Mesenchymal stem cell (in vitro differentiated cells and primary cell): ENCODE data around the gene CNOT3.

ENCODE experiments used
- DNase-seq: peaks from one replicate; pipeline ENCODE4 v3.0.0-alpha.2; 2013
- H2AFZ ChIP-seq: one replicate; pipeline ENCODE4 v1.6.1; 2013; ENCODE audit warnings: low read depth, mild to moderate bottlenecking, control low read depth, inconsistent platforms, low read length, moderate library complexity
- H2AK5ac ChIP-seq: 2 replicates; pipeline ENCODE4 v1.6.1; 2013; ENCODE audit warnings: low read length, moderate library complexity, mild to moderate bottlenecking, inconsistent platforms; ENCODE audit not compliant: severe bottlenecking
- H2BK120ac ChIP-seq: one replicate; pipeline ENCODE4 v1.6.1; 2013; ENCODE audit warnings: low read depth, mild to moderate bottlenecking, inconsistent platforms, low read length, moderate library complexity
- H2BK12ac ChIP-seq, 2 experiments: one replicate each; pipeline ENCODE4 v1.6.1; 2013; ENCODE audit warnings: inconsistent platforms in 2 of 2, low read length in 2 of 2, mild to moderate bottlenecking in 2 of 2, moderate library complexity in 2 of 2, control low read depth in 1 of 2
- H2BK15ac ChIP-seq: one replicate; pipeline ENCODE4 v1.6.1; 2013; ENCODE audit warnings: mild to moderate bottlenecking, low read depth, inconsistent platforms; ENCODE audit not compliant: poor library complexity, severe bottlenecking
- H2BK5ac ChIP-seq: 2 replicates; pipeline ENCODE4 v1.6.1; 2013; ENCODE audit warnings: low read depth, mild to moderate bottlenecking, low read length, control low read depth, inconsistent platforms; ENCODE audit not compliant: poor library complexity, severe bottlenecking
- H3K14ac ChIP-seq, 2 experiments: one replicate each; pipeline ENCODE4 v1.6.1; 2013; ENCODE audit warnings: inconsistent platforms in 2 of 2, low read length in 2 of 2, control low read depth in 1 of 2, mild to moderate bottlenecking in 1 of 2, moderate library complexity in 1 of 2
- H3K18ac ChIP-seq, 2 experiments: one replicate each; pipeline ENCODE4 v1.6.1; 2013; ENCODE audit warnings: inconsistent platforms in 2 of 2, low read length in 2 of 2, control low read depth in 1 of 2, low read depth in 1 of 2, mild to moderate bottlenecking in 1 of 2
- H3K23ac ChIP-seq, 2 experiments: one replicate each; pipeline ENCODE4 v1.6.1; 2013; ENCODE audit warnings: inconsistent platforms in 2 of 2, low read length in 2 of 2, mild to moderate bottlenecking in 2 of 2, moderate library complexity in 2 of 2, control low read depth in 1 of 2
- H3K27ac ChIP-seq: 2 replicates; pipeline ENCODE4 v1.5.1; 2013; ENCODE audit warnings: mild to moderate bottlenecking, moderate library complexity, low read length, control low read depth, inconsistent platforms; ENCODE audit not compliant: poor library complexity, severe bottlenecking
- H3K27me3 ChIP-seq, 2 experiments: 2 replicates each; pipeline versions ENCODE4 v1.6.1 to v1.7.0; 2013; ENCODE audit warnings: low read length in 2 of 2, mild to moderate bottlenecking in 2 of 2, moderate library complexity in 2 of 2, control low read depth in 1 of 2, inconsistent platforms in 1 of 2; ENCODE audit not compliant: control insufficient read depth in 1 of 2, insufficient read depth in 1 of 2
- H3K36me3 ChIP-seq, 2 experiments: 2 replicates each; pipeline versions ENCODE4 v1.6.1 to v1.7.0; 2013; ENCODE audit warnings: low read length in 2 of 2, control low read depth in 1 of 2, inconsistent platforms in 1 of 2, low read depth in 1 of 2, mild to moderate bottlenecking in 1 of 2; ENCODE audit not compliant: insufficient read depth in 2 of 2, control insufficient read depth in 1 of 2
- H3K4ac ChIP-seq, 2 experiments: one replicate each; pipeline ENCODE4 v1.6.1; 2013; ENCODE audit warnings: inconsistent platforms in 2 of 2, low read length in 2 of 2, mild to moderate bottlenecking in 2 of 2, moderate library complexity in 2 of 2, control low read depth in 1 of 2, low read depth in 1 of 2
- H3K4me1 ChIP-seq: 2 replicates; pipeline ENCODE4 v1.6.1; 2013; ENCODE audit warnings: low read depth, low read length, control low read depth; ENCODE audit not compliant: control insufficient read depth, insufficient read depth
- H3K4me2 ChIP-seq: 2 replicates; pipeline ENCODE4 v1.6.1; 2013; ENCODE audit warnings: low read length, mild to moderate bottlenecking, inconsistent platforms; ENCODE audit not compliant: poor library complexity, severe bottlenecking
- H3K4me3 ChIP-seq, 2 experiments: 2 replicates each; pipeline versions ENCODE4 v1.5.1 to v1.7.0; 2013; ENCODE audit warnings: low read length in 2 of 2, mild to moderate bottlenecking in 2 of 2, control low read depth in 1 of 2, low read depth in 1 of 2; ENCODE audit not compliant: insufficient read depth in 1 of 2
- H3K79me1 ChIP-seq: replicated peaks from 2 replicates; pipeline ENCODE4 v1.6.1; 2013; ENCODE audit warnings: mild to moderate bottlenecking, control low read depth, low read length, inconsistent platforms; ENCODE audit not compliant: poor library complexity, severe bottlenecking
- H3K9ac ChIP-seq: 2 replicates; pipeline ENCODE4 v1.7.0; 2013; ENCODE audit warnings: mild to moderate bottlenecking, low read length, moderate library complexity
- H3K9me3 ChIP-seq: 2 replicates; pipeline ENCODE4 v1.7.0; 2013; ENCODE audit warnings: mild to moderate bottlenecking, low read length; ENCODE audit not compliant: control insufficient read depth
- H4K8ac ChIP-seq: one replicate; pipeline ENCODE4 v1.6.1; 2013; ENCODE audit warnings: inconsistent platforms, mild to moderate bottlenecking, low read length, moderate library complexity
- H4K91ac ChIP-seq: one replicate; pipeline ENCODE4 v1.6.1; 2013; ENCODE audit warnings: mild to moderate bottlenecking, low read length, inconsistent platforms
- WGBS: methylation state at CpG from one replicate; pipeline ENCODE4 v1.1.7; 2013; ENCODE audit warnings: mixed read lengths; 5-methylcytosine and 5-hydroxymethylcytosine counted together

The CNOT3 gene

DNA sequence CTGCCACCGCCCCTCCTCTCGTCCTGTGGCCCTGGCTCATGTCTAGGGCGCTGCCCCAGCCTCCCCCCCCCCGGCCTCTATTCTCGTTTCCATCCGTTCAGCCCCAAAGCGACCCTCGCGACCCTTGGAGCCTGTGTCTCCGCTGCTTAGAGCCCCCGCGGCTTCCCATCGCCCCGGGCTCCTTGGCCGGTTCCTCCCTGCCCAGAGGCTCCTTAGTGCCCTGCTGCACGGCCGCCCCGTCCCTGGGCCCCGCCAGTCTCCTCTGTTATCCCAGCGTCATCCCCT lies 9.2 kb upstream of the CNOT3 start:
- DNase-seq: no peak
- Histone ChIP-seq H3K4me3 (no peak overlapping the region), H3K4me1 (no peaks in the 10 kb centered on the region), H2BK120ac (no peak overlapping the region), H3K36me3 (peaks cover 70 to 84% of the 10 kb centered on the region in 2 experiments), H3K79me1 (peaks cover 2% of the 10 kb centered on the region), H2BK15ac (no peak overlapping the region), H4K8ac (no peak overlapping the region), H3K9ac (no peak overlapping the region), H3K4ac (no peak overlapping the region), H2AFZ (no peak overlapping the region), H2BK5ac (no peak overlapping the region), H3K18ac (no peak overlapping the region), H3K27me3 (no peaks in the 10 kb centered on the region), H3K4me2 (no peak overlapping the region), H2BK12ac (no peak overlapping the region), H3K27ac (no peak overlapping the region), H3K9me3 (no peaks in the 10 kb centered on the region), H3K14ac (no peak overlapping the region), H4K91ac (no peak overlapping the region), H2AK5ac (no peak overlapping the region), H3K23ac (no peak overlapping the region)
- 97% methylated on average over 20 of the region's 20 CpGs for WGBS

DNA sequence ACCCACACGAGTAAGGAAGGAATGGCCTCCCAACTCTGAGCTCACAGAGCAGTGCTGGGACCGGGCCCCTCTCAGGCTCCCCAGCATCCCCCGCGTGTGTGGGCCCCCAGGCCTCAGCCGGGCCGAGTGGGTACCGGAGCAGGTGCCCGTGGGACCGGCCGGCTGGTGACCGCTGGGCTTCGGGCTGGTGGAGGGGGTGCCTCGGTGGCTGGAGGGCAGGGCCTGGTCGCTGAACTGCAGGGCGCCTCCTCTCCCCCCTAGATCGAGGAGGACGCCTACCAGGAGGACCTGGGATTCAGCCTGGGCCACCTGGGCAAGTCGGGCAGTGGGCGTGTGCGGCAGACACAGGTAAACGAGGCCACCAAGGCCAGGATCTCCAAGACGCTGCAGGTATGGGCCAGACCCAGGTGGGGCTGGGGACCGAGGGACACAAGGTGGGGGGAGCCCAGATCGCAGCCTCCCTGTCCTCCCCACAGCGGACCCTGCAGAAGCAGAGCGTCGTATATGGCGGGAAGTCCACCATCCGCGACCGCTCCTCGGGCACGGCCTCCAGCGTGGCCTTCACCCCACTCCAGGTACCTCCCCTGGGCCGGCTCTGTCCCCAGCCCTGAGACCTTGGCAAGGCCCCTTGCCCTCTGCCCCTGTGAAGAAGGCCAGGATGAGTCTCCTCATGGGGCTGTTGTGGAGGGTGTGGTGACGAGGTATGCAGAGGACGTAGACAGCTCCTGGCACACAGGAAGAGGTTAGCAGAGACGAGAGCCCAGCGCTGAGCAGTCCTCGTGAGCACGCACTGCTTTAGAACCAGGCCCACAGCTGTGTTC lies 8.6 kb upstream of the CNOT3 start:
- WGBS: 98% methylated on average over 41 of the region's 41 CpGs
- H3K23ac ChIP-seq: no peak overlapping the region
- no peak overlapping the region for H2AFZ ChIP-seq
- peaks cover 2% of the 10 kb centered on the region for H3K79me1 ChIP-seq
- H4K8ac ChIP-seq: no peak overlapping the region
- no peaks in the 10 kb centered on the region for H3K9me3 ChIP-seq
- no peak overlapping the region for H3K14ac ChIP-seq
- no peak overlapping the region for H2BK120ac ChIP-seq
- H3K9ac ChIP-seq: no peak overlapping the region
- no peaks in the 10 kb centered on the region for H3K27me3 ChIP-seq
- H4K91ac ChIP-seq: no peak overlapping the region
- no peaks in the 10 kb centered on the region for H3K4me1 ChIP-seq
- H3K36me3 ChIP-seq: peaks cover 64 to 78% of the 10 kb centered on the region in 2 experiments
- no peak overlapping the region for H2BK15ac ChIP-seq
- no peak overlapping the region for H2BK12ac ChIP-seq
- H3K18ac ChIP-seq: no peak overlapping the region
- H3K4me2 ChIP-seq: no peak overlapping the region
- H3K4ac ChIP-seq: no peak overlapping the region
- H3K27ac ChIP-seq: no peak overlapping the region
- H2AK5ac ChIP-seq: no peak overlapping the region
- no peak overlapping the region for H2BK5ac ChIP-seq
- no peak for DNase-seq
- H3K4me3 ChIP-seq: no peak overlapping the region

DNA sequence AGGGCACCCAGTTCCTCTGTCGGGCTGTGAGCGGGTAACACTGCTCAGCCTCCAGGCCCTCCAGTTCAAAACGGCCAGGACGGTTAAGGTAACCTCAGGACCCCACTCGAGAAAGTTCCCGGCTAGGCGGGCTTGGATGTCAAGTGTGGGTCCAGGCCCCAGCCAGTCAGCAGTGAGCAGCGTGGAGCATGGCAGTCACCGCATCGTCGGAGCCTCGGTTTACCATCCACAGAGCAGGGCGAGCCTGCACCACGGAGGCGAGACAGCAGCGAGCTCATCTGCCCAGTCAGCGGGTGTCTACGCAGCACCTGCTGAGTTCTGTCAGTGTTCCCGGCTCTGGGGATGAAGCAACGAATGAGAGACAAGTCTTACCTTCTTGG lies 8.0 kb upstream of the CNOT3 start:
- Histone ChIP-seq H3K9me3 (no peaks in the 10 kb centered on the region), H3K27ac (no peak overlapping the region), H4K91ac (no peak overlapping the region), H2AFZ (no peak overlapping the region), H3K14ac (no peak overlapping the region), H3K9ac (no peak overlapping the region), H3K18ac (no peak overlapping the region), H3K36me3 (peaks cover 58 to 72% of the 10 kb centered on the region in 2 experiments), H3K27me3 (no peaks in the 10 kb centered on the region), H2BK5ac (no peak overlapping the region), H2BK15ac (no peak overlapping the region), H4K8ac (no peak overlapping the region), H2BK12ac (no peak overlapping the region), H3K4me1 (no peaks in the 10 kb centered on the region), H3K4me3 (no peak overlapping the region), H3K23ac (no peak overlapping the region), H2AK5ac (no peak overlapping the region), H3K79me1 (peaks cover 2% of the 10 kb centered on the region), H3K4ac (no peak overlapping the region), H3K4me2 (no peak overlapping the region), H2BK120ac (no peak overlapping the region)
- 97% methylated on average over 20 of the region's 20 CpGs for WGBS
- no peak for DNase-seq

DNA sequence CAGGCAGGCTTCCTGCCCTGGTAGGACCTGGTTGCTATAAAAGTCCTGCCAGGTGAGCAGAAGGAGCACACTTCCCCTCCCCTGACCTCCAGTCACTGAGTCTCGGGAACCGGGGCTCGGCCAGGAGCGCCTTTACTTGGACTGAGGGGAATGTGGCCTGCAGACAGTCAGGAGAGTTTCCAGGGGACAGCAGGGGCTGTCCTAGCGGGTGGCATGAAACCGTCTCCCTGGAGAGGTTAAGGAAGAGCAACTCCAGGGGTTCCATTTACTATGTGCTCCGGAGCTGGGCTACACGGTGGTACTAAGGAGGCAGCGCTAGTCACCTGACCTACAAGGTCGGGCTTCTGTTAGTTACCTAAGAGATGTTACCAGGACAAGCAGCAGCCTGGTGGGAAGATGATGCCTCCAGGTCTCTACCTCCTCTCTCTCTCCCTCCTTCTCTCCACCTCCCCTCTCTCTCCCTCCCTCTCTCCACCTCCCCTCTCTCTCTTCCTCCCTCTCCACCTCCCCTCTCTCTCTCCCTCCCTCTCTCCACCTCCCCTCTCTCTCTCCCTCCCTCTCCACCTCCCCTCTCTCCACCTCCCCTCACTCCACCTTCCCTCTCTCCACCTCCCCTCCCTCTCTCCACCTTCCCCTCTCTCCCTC lies 4.1 kb upstream of the CNOT3 start:
- Histone ChIP-seq H2BK120ac (no peak overlapping the region), H3K4ac (no peak overlapping the region), H4K8ac (no peak overlapping the region), H4K91ac (no peak overlapping the region), H3K4me2 (no peak overlapping the region), H3K4me3 (no peak overlapping the region), H2BK5ac (no peak overlapping the region), H2AFZ (no peak overlapping the region), H3K9ac (no peak overlapping the region), H3K4me1 (peaks cover 4% of the 10 kb centered on the region), H3K79me1 (no peaks in the 10 kb centered on the region), H3K18ac (no peak overlapping the region), H3K9me3 (no peaks in the 10 kb centered on the region), H3K14ac (no peak overlapping the region), H2BK15ac (no peak overlapping the region), H3K27me3 (no peaks in the 10 kb centered on the region), H3K23ac (no peak overlapping the region), H3K27ac (no peak overlapping the region), H3K36me3 (peaks cover 27 to 34% of the 10 kb centered on the region in 2 experiments), H2AK5ac (no peak overlapping the region), H2BK12ac (no peak overlapping the region)
- 93% methylated on average over 10 of the region's 10 CpGs for WGBS
- peak; percentile 67 for DNase-seq
